Breast epithelium (tissue), 3 donors: ENCODE measurements around the gene SVBP.

Experiments
- CTCF ChIP-seq, 3 donors: fragments of 450-650 bp; IDR thresholded peaks; one replicate each; pipeline ENCODE4 v1.5.1; 2016 to 2017; ENCODE audit warnings: antibody characterized with exemption in 3 of 3, mild to moderate bottlenecking in 3 of 3, moderate library complexity in 3 of 3
- POLR2A ChIP-seq: fragments of 450-650 bp; IDR thresholded peaks from one replicate; pipeline ENCODE4 v1.6.1; 2016; ENCODE audit warnings: antibody characterized with exemption, mild to moderate bottlenecking, moderate library complexity

DNA sequence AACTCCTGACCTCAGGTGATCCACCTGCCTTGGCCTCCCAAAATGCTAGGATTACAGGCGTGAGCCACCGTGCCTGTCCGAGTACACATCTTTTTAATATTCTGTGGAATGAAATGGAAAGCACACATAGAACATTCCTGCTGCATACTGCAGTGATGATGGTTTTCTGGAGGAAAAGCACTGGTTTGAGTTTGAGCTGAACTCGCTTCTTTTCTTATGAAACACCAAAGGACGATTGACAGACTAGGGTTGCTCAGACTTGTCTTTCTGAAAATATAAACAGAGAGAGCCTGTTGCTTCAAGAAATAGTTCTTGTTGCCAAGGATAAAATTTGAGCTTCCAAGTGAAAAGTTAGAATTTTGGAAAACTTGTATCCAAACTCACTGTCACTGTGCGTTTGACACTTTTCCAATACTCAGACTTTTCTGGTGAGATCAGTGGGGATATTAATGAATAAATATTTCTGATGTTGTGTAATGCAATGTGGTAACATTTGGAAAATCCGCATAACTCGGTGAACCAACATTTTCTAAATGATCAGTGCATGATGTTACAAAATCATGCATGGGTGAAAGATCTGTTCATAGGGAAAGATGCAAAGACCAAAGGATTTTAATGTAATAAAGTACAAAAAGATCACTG, 15.2 kb downstream of the SVBP start:
- TF ChIP-seq POLR2A (no peak), CTCF (IDR thresholded peaks at IDR 0.05) (no peak)
